Epithelial cell of esophagus (primary cell): ENCODE data around the gene ARRDC4.

ENCODE experiments used
- DNase-seq: peaks from one replicate; pipeline ENCODE4 v3.0.0; 2010; ENCODE audit warnings: low read depth
- H3K4me3 ChIP-seq: 2 replicates; pipeline ENCODE4 v1.5.1; 2011; ENCODE audit warnings: mild to moderate bottlenecking, low read length, control low read depth
- TF ChIP-seq, protein P1 (sequence below): IDR thresholded peaks from 2 replicates; pipeline ENCODE4 v1.5.1; 2011; ENCODE audit warnings: low read depth, mild to moderate bottlenecking, low read length, control low read depth, inconsistent platforms; ENCODE audit not compliant: insufficient read depth; ENCODE audit errors: missing control alignments

ARRDC4 gene

DNA sequence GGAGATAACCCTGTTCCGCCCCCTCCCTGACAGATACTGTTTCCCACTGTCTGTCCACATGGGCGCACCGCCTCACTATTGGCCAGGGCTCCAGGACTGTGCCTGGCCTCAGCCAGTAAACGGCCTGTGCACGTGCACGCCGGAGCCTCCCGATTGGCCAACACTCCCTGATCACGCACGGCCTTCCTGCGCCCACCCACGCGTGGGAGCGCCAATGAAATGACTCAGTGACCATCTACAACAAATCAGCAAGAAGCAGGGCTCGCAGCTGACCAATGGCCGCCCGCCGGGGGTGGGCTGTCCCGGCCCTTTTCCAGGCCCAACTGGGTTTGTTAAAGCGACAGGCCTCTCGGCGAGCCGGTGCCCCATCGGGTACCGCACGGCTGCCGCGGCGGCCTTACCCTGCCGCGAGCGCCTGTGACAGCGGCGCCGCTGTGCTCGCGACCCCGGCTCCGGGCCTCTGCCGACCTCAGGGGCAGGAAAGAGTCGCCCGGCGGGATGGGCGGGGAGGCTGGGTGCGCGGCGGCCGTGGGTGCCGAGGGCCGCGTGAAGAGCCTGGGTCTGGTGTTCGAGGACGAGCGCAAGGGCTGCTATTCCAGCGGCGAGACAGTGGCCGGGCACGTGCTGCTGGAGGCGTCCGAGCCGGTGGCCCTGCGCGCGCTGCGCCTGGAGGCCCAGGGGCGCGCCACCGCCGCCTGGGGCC, at the start of gene ARRDC4:
Gene ARRDC4, plus strand, starts transcription at position 340 of the 703 bp plus-strand sequence. Its CDS starts 159 bp downstream, at position 499.
- peak; percentile 100 for DNase-seq
- TF ChIP-seq, protein P1, sequence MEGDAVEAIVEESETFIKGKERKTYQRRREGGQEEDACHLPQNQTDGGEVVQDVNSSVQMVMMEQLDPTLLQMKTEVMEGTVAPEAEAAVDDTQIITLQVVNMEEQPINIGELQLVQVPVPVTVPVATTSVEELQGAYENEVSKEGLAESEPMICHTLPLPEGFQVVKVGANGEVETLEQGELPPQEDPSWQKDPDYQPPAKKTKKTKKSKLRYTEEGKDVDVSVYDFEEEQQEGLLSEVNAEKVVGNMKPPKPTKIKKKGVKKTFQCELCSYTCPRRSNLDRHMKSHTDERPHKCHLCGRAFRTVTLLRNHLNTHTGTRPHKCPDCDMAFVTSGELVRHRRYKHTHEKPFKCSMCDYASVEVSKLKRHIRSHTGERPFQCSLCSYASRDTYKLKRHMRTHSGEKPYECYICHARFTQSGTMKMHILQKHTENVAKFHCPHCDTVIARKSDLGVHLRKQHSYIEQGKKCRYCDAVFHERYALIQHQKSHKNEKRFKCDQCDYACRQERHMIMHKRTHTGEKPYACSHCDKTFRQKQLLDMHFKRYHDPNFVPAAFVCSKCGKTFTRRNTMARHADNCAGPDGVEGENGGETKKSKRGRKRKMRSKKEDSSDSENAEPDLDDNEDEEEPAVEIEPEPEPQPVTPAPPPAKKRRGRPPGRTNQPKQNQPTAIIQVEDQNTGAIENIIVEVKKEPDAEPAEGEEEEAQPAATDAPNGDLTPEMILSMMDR: no peak
- H3K4me3 ChIP-seq: peak within 1 kb of the TSS; percentile 77

GRCh38 chr15:97914711-97915110, 45.8 kb upstream of the ARRDC4 start:
- DNase-seq: no peak
- no peak overlapping the region for H3K4me3 ChIP-seq
- TF ChIP-seq, protein P1: no peak

GRCh38 chr15:97915261-97915660, 45.2 kb upstream of the ARRDC4 start:
- DNase-seq: peak; percentile 52
- TF ChIP-seq, protein P1: no peak
- no peak overlapping the region for H3K4me3 ChIP-seq

- TF ChIP-seq, protein P1: no peak
Observed at GRCh38 chr15:97921296-97921865, 39.1 kb upstream of the ARRDC4 start.

GRCh38 chr15:97929456-97930229, 30.9 kb upstream of the ARRDC4 start:
- TF ChIP-seq, protein P1: no peak

More at GRCh38 chr15:97921296-97921865, 39.1 kb upstream of the ARRDC4 start:
- H3K4me3 ChIP-seq: no peak overlapping the region
- DNase-seq: no peak

GRCh38 chr15:97930230-97930629, 30.3 kb upstream of the ARRDC4 start:
- no peak overlapping the region for H3K4me3 ChIP-seq
- TF ChIP-seq, protein P1: no peak
- peak; percentile 43 for DNase-seq

More at GRCh38 chr15:97929456-97930229, 30.9 kb upstream of the ARRDC4 start:
- no peak overlapping the region for H3K4me3 ChIP-seq
- peak; percentile 81 for DNase-seq
